Dermis microvascular lymphatic vessel endothelial cell (primary cell): Measurements from ENCODE around the gene SEMA4D. TPM values are rescaled to one million over a fixed set of nuclear protein-coding genes. Genes with fewer than 3 reads are reported as not detected.
A peak's percentile ranks its signal among the peaks of the same experiment; 100 is the strongest.

Experiments used
- DNase-seq, 2 donors: peaks; one replicate each; pipeline versions ENCODE4 v3.0.0 to v3.0.0-alpha.2; 2010; ENCODE audit warnings: low read depth in 2 of 2
- total RNA-seq: library from RNA; depleted of rRNA; stranded (reverse); fragments of >200 nt; gene quantifications from 2 replicates; pipeline ENCODE4 v1.2.1, GENCODE V29; 2014

SEMA4D gene
- total RNA-seq, 1 donor from 2014 or later, result 2.3 TPM

GRCh38 chr9:89501311-89501898, 3.5 kb upstream of the SEMA4D start:
- DNase-seq, result no peak

DNA sequence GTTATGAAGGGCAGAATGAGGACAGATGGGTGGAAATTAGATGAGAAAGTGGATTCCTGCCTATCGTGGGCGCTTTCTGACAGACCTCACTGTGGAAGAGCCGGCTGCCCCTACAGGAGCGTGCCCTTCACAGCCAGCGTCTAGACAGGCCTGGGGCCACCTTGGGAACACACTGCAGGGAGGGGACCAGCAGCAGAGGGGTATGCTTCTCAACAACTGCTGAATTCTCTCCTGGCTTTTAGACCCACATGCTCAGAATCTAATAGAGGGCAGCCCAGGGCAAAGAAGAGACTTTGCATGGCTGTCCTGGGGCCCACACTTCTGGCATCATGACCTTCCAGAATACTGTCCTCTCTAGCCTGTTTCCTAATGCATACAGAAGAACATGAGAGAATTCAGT, 2.1 kb upstream of the SEMA4D start:
- DNase-seq, result no peak

- no peak for DNase-seq
Measured at GRCh38 chr9:89498852-89499480, 1.1 kb upstream of the SEMA4D start.

- no peak for DNase-seq
Measured at GRCh38 chr9:89497257-89497963, 503 bp downstream of the SEMA4D start.

- no peak for DNase-seq
Measured at GRCh38 chr9:89496645-89497256, 1.2 kb downstream of the SEMA4D start.

DNA sequence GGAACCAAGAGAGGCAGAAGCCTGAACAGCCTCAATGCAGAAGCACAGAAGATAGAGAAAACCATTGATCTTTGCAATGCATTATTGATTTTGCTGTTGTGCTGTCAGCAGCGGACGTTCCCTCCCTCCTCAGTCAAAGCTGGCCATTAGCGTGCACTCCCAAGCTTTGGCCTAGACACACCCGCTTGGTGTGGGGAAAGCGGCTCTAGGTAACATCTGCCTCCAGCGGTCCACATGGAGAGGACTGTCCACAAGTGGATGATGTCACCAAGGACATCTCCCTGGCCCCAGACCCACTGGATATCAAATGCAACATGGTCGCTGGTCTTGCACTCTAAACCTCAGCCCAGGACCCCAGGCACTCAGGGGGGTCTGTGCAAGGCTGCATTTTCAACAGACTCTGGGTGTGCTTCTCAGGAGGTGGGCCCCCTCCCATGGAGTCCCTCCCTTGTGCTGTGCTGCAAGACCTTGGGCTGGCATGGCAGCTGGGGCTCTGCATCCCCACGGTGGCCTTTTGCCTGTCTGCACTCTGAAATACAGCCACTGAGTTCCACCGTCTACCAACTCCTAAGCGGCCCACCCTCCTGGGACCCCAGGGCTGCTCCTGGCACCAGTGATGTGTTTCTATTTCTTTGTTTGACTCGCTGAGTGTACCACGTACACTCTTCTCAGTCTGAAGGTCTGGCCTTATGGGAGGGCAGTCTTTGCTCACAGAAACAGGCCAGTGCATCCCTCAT, 1.9 kb downstream of the SEMA4D start:
- no peak for DNase-seq

- DNase-seq, result no peak
Measured at GRCh38 chr9:89494199-89494598, 3.7 kb downstream of the SEMA4D start.

- DNase-seq, result no peak
Measured at GRCh38 chr9:89493671-89494070, 4.2 kb downstream of the SEMA4D start.

GRCh38 chr9:89493181-89493580, 4.7 kb downstream of the SEMA4D start:
- no peak for DNase-seq

GRCh38 chr9:89492586-89492985, 5.3 kb downstream of the SEMA4D start:
- no peak for DNase-seq

GRCh38 chr9:89491694-89492093, 6.2 kb downstream of the SEMA4D start:
- DNase-seq, result no peak

DNA sequence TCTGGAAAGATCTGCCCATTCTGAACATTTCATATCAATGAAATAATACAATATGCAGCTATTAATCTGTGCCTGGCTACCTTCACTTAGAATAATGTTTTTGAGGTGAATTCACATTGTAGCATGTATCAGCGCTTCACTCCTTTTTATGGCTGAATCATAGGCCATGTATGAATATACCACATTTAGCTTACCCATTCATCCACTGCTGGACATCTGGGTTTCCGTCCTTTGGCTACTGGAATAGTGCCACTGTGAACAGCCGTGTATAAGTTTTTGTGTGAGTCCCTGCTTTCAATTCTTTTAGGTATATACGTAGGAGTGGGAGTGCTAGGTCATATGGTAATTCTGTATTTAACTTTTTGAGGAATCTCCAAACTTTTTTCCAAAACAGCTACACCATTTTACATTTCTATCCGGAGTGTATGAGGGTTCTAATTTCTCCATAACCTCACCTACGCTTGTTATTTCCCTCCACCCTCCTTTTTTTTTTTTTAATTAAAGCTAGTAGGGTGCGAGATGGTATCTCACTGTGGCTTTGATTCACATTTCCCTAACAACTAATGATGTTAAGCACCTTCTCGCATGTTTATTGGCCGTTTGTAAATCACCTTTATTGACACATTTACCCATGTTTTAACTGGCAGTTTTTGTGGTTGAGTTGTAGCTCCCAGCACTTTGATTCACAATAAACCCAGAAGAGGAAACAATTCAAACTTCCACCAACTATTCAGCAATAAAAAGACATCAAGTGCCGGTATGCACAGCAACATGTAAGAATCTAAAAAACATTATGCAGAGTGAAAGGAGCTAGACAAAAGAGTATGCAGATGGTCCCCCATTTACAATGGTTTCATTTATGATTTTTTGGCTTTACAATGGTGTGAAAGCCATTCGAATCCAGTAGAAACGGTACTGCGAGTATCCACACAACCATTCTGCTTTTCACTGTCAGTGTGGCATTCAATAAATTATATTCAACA, 8.1 kb downstream of the SEMA4D start:
- DNase-seq, result peak in 1 of 2 donors; percentile 30

DNA sequence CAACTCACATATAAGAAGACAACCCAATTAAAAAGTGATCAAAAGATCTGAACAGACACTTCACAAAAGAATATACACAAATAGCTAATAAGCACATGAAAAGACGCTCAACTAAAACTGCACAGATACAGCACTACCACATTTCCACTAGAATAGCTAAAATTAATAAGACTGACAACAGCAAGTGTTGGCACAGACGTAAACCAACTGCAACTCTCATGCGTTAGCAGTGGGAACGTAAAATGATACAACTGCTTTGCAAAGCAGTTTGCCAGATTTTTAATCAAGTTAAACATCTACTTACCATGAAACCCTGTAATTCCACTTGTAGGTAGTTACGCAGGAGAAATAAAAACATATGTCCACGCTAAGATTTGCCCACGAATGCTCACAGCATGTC, 9.0 kb downstream of the SEMA4D start:
- no peak for DNase-seq

DNA sequence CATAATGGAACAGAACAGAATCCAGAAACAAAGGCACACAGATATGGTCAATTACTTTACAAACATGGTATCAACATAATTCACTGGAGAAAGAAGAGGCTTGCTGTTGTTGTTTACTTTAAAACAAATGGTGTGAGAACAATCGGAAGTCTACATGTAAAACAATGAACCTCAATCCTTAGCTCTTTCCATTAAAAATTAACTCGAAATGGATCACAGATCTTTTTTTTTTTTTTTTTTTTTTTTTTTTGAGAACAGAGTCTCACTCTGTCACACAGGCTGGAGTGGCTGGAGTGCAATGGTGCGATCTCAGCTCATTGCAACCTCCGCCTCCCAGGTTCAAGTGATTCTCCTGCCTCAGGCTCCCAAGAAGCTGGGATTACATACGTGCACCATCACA, 9.8 kb downstream of the SEMA4D start:
- DNase-seq, result no peak

- no peak for DNase-seq
Measured at GRCh38 chr9:89486681-89487080, 11.2 kb downstream of the SEMA4D start.

GRCh38 chr9:89484475-89485404, 13.2 kb downstream of the SEMA4D start:
- no peak for DNase-seq

DNA sequence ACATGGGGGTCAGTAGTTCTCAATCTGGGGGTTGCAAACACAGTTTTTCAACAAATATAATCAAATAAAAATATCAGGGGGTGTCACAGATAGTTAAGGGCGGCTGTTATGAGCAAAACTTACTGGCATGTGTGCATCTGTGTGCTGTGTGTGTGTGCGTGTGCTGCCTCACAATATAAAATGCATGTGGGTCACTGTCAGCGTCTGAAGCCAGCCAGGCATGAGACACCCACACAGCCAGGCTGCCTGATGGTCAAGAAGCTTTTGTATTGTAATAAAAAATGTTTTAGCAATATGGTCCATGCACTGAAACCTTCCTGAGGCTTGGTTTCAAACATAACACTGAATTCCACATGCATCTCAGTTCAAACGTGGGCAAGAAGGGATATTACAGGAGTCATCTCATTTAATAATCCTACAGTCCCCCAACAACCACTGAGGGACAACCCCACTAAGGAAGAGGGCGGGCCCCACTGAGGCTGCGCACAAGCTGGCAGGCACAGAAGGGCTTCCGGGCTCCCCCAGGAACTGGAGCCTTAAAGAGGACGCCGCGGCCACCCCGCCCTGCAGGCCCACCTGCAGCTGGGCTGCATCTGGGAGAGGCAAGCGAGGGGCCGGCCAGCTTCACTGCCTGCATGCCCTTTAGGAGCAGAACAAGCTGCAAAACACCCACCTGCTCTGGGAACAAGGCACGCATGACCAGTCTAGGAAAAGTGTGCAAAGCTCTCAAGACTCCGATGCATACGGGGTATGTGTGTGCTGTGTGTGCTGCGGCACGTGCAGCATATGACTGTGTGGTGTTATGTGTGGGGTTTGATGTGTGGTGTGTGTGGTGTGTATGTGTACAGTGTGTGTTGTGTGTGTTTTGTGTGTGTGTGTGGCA, 14.1 kb downstream of the SEMA4D start:
- no peak for DNase-seq

DNA sequence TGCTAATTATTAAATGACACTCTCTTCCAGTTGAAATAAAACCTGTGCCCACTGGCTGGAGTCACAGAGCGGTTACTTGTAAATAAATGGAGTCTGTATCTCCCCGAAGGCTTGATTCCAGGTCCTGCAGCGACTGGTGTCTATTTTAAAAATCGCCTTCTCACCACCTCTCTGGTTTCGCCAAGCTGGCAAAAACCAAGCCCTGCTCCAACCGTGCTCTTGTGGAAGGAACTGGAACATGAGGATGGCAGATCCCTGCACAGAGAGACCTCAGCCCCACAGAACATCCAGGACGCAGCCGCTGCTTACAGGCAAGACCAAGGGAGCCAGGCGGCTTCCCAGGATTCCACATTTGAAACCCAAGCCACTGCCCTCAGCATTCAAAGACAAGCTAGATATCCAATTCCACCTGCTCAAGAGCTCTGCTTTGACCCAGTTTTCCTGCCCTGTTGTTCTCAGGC, 15.0 kb downstream of the SEMA4D start:
- no peak for DNase-seq
